ENCODE data around the gene SWAP70.
"Not testable (repeated sequence)": the region's sequence is repeated elsewhere in the genome, so short reads cannot be mapped to it uniquely, and the experiment has no call there.

The SWAP70 gene

GRCh38 chr11:9692691-9693090 lies 28.8 kb downstream of the SWAP70 start:
- DNase-seq (ENCODE audit: low read depth) = no peak

GRCh38 chr11:9693801-9694553 lies 30.1 kb downstream of the SWAP70 start:
- DNase-seq (ENCODE audit: low read depth) = no peak

- DNase-seq (ENCODE audit: low read depth) = not testable (repeated sequence)
Observed at GRCh38 chr11:9695228-9695627, 31.4 kb downstream of the SWAP70 start.

- DNase-seq (ENCODE audit: low read depth) = no peak
Observed at GRCh38 chr11:9697766-9698165, 33.9 kb downstream of the SWAP70 start.

- no peak for DNase-seq (ENCODE audit: low read depth)
Observed at GRCh38 chr11:9700105-9700801, 36.4 kb downstream of the SWAP70 start.

- no peak for DNase-seq (ENCODE audit: low read depth)
Observed at GRCh38 chr11:9701799-9702198, 37.9 kb downstream of the SWAP70 start.

GRCh38 chr11:9703280-9703679 lies 39.4 kb downstream of the SWAP70 start:
- no peak for DNase-seq (ENCODE audit: low read depth)

GRCh38 chr11:9704037-9704436 lies 40.2 kb downstream of the SWAP70 start:
- DNase-seq (ENCODE audit: low read depth) = no peak

- DNase-seq (ENCODE audit: low read depth) = no peak
Observed at GRCh38 chr11:9704620-9705019, 40.7 kb downstream of the SWAP70 start.

GRCh38 chr11:9705361-9705760 lies 41.5 kb downstream of the SWAP70 start:
- DNase-seq (ENCODE audit: low read depth) = not testable (repeated sequence)

GRCh38 chr11:9708544-9708943 lies 44.7 kb downstream of the SWAP70 start:
- no peak for DNase-seq (ENCODE audit: low read depth)

- no peak for DNase-seq (ENCODE audit: low read depth)
Observed at GRCh38 chr11:9710223-9710622, 46.3 kb downstream of the SWAP70 start.

GRCh38 chr11:9710852-9711251 lies 47.0 kb downstream of the SWAP70 start:
- DNase-seq (ENCODE audit: low read depth) = no peak

GRCh38 chr11:9711454-9712307 lies 47.8 kb downstream of the SWAP70 start:
- DNase-seq (ENCODE audit: low read depth) = no peak

- DNase-seq (ENCODE audit: low read depth) = no peak
Observed at GRCh38 chr11:9714272-9714940, 50.5 kb downstream of the SWAP70 start.

- peak; percentile 60 for DNase-seq (ENCODE audit: low read depth)
Observed at GRCh38 chr11:9716275-9717039, 52.6 kb downstream of the SWAP70 start.

- no peak for DNase-seq (ENCODE audit: low read depth)
Observed at GRCh38 chr11:9717040-9717357, 53.1 kb downstream of the SWAP70 start.

GRCh38 chr11:9717719-9718118 lies 53.8 kb downstream of the SWAP70 start:
- no peak for DNase-seq (ENCODE audit: low read depth)

- DNase-seq (ENCODE audit: low read depth) = no peak
Observed at GRCh38 chr11:9718147-9718546, 54.3 kb downstream of the SWAP70 start.

- no peak for DNase-seq (ENCODE audit: low read depth)
Observed at GRCh38 chr11:9719566-9720289, 55.9 kb downstream of the SWAP70 start.

- no peak for DNase-seq (ENCODE audit: low read depth)
Observed at GRCh38 chr11:9720290-9720630, 56.4 kb downstream of the SWAP70 start.

Data from stromal cell of bone marrow (primary cell).